HepG2 (cell line): ENCODE results near the gene MTA2. TPM values are rescaled to one million over a fixed set of nuclear protein-coding genes. Genes with fewer than 3 reads are reported as not detected.
A peak's percentile ranks its signal among the peaks of the same experiment; 100 is the strongest.

ENCODE experiments used
- DNMT1 ChIP-seq: sonication (generic); formaldehyde crosslinking; IDR thresholded peaks from 2 replicates; pipeline ENCODE4 v1.5.1; 2020; ENCODE audit warnings: mild to moderate bottlenecking, missing genetic modification reagents
- FOSL2 ChIP-seq: sonication (generic); formaldehyde crosslinking; IDR thresholded peaks from 2 replicates; pipeline ENCODE4 v1.4.0; 2020; ENCODE audit warnings: missing genetic modification reagents
- HNRNPK ChIP-seq: fragments of 200-400 bp; formaldehyde crosslinking; IDR thresholded peaks from 2 replicates; pipeline ENCODE4 v1.6.1; 2018; ENCODE audit warnings: low read length, low read depth, moderate library complexity, mild to moderate bottlenecking; ENCODE audit not compliant: poor library complexity, severe bottlenecking
- IRF2 ChIP-seq: IDR thresholded peaks from 2 replicates; pipeline ENCODE4 v1.6.1; 2018; ENCODE audit warnings: missing genetic modification reagents, missing compliant biosample characterization
- KDM3A ChIP-seq: IDR thresholded peaks from 2 replicates; pipeline ENCODE4 v1.6.1; 2018; ENCODE audit warnings: low read depth, missing compliant biosample characterization
- SALL1 ChIP-seq: sonication (generic); formaldehyde crosslinking; IDR thresholded peaks from 2 replicates; pipeline ENCODE4 v1.8.0; 2022; ENCODE audit warnings: mild to moderate bottlenecking, missing genetic modification reagents
- TBX3 ChIP-seq: fragments of 450-650 bp; IDR thresholded peaks from 2 replicates; pipeline ENCODE4 v1.6.1; 2017; ENCODE audit warnings: antibody characterized with exemption, mild to moderate bottlenecking, inconsistent platforms, borderline replicate concordance
- U2AF1 ChIP-seq: fragments of 200-400 bp; formaldehyde crosslinking; optimal IDR thresholded peaks from 2 replicates; pipeline ENCODE3; 2017; ENCODE audit warnings: mild to moderate bottlenecking, low read depth, low read length
- ZNF292 ChIP-seq: sonication (generic); formaldehyde crosslinking; IDR thresholded peaks from 2 replicates; pipeline ENCODE4 v1.8.1; 2022; ENCODE audit warnings: mild to moderate bottlenecking, low read depth, missing genetic modification reagents, borderline replicate concordance
- ZSCAN21 ChIP-seq: sonication (generic); formaldehyde crosslinking; IDR thresholded peaks from 2 replicates; pipeline ENCODE4 v1.8.0; 2022; ENCODE audit warnings: mild to moderate bottlenecking, missing genetic modification reagents, moderate library complexity, borderline replicate concordance
- polyA plus RNA-seq, 8 experiments: library from polyadenylated mRNA; depleted of rRNA in 3 of 8; stranded (reverse) in 7 of 8; unstranded in 1 of 8; fragments of >200 nt; fragmentation: Illumina TruSeq in 4 of 8; extraction: Trizol in 4 of 8; gene quantifications; 2 replicates each; pipeline versions ENCODE4 v1.2.1 to v1.2.3, GENCODE V29; 2011 to 2016; ENCODE audit warnings: low read depth in 4 of 8, missing spikeins in 1 of 8, mixed read lengths in 1 of 8; ENCODE audit not compliant: insufficient read depth in 1 of 8
- total RNA-seq, 5 experiments: library from RNA; depleted of rRNA; stranded (reverse); fragments of >200 nt; fragmentation: Illumina TruSeq; extraction: Trizol; gene quantifications; 2 replicates each; pipeline ENCODE4 v1.2.3, GENCODE V29; 2016; ENCODE audit warnings: low read depth in 1 of 5
- TF ChIP-seq, protein P1 (sequence below): sonication (generic); formaldehyde crosslinking; IDR thresholded peaks from 2 replicates; pipeline ENCODE4 v1.5.0; 2020; ENCODE audit warnings: missing genetic modification reagents
- TF ChIP-seq, protein P2 (sequence below): IDR thresholded peaks from 2 replicates; pipeline ENCODE4 v1.6.1; 2016; ENCODE audit warnings: mild to moderate bottlenecking, missing biosample characterization, missing genetic modification reagents
- TF ChIP-seq, protein P3 (sequence below): sonication (generic); formaldehyde crosslinking; IDR thresholded peaks from 2 replicates; pipeline ENCODE4 v1.4.0; 2020; ENCODE audit warnings: mild to moderate bottlenecking, missing genetic modification reagents
- TF ChIP-seq, protein P4 (sequence below): sonication (generic); formaldehyde crosslinking; IDR thresholded peaks from 2 replicates; pipeline ENCODE4 v1.5.0; 2020; ENCODE audit warnings: missing genetic modification reagents, mild to moderate bottlenecking, borderline replicate concordance

Gene MTA2
- total and polyA plus RNA-seq, 2 of the 13 experiments (the other 11 are each of a cell fraction or from before 2014, with no cell fraction given) = 14.0 to 70.0 TPM

DNA sequence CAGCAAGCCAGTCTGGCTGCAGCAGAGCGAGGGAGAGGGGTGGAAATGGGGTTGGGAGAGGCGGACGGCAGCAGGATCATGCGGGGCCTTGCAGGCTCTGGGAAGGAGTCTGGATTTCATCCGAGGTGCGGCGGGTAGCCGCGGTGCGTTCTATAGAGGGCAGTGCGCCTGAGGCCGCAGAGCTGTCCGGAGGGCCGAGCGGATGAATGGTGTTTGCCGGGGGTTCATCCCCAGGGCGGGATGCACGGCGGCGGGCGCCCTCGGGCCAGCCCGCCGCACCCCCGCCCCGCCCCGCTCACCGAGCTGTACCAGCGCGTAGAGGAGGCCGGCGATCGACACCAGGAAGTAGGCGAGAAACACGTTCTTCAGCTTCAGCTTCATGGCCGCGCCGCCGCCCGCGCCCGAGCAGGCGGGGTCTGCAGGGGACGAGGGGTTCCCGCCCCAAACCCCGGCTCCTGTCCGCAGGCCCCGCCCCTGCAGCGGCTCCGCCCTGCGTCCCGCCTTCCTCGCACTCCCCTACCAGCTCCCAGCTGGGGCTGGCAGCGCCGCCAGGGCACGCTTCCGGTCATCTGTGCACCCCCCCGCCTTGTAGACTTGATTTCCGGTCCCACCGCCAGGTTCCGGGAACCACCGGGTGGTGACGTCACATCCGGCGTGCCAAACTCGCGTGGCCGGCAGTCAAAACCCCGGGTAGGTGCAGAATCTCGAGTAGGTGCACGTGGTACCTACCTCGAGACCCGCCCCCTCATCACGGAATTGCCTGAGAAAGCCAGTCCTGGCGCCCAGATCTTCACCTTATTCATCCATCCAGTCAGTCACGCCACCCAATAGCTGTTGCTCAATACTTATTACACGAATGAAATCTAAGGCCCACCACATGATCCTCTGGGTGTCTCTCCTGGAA, 20.2 kb upstream of the MTA2 start, which contains the start of gene B3GAT3 (continued):
- TF ChIP-seq TBX3 (peak; percentile 13; the same call in 1 of the 2 replicates), HNRNPK (no peak), ZNF292 (CRISPR knock-in tag) (0 out of 2 replicates have a peak, but pooled peaks have one; percentile 21), FOSL2 (CRISPR knock-in tag) (peak; percentile 75), KDM3A (CRISPR knock-in tag) (peak; percentile 77; the same call in 1 of the 2 replicates), DNMT1 (CRISPR knock-in tag) (no peak; the same call in 1 of the 2 replicates), SALL1 (CRISPR knock-in tag) (peak; percentile 83), ZSCAN21 (CRISPR knock-in tag) (peak; percentile 87; the same call in 1 of the 2 replicates), U2AF1 (no peak), IRF2 (CRISPR knock-in tag) (peak; percentile 85; the same call in 1 of the 2 replicates)
- TF ChIP-seq, protein P1, sequence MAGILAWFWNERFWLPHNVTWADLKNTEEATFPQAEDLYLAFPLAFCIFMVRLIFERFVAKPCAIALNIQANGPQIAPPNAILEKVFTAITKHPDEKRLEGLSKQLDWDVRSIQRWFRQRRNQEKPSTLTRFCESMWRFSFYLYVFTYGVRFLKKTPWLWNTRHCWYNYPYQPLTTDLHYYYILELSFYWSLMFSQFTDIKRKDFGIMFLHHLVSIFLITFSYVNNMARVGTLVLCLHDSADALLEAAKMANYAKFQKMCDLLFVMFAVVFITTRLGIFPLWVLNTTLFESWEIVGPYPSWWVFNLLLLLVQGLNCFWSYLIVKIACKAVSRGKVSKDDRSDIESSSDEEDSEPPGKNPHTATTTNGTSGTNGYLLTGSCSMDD (CRISPR knock-in tag) = no peak
- TF ChIP-seq, protein P2, sequence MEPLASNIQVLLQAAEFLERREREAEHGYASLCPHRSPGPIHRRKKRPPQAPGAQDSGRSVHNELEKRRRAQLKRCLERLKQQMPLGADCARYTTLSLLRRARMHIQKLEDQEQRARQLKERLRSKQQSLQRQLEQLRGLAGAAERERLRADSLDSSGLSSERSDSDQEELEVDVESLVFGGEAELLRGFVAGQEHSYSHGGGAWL (CRISPR knock-in tag) = peak; percentile 96
- TF ChIP-seq, protein P3, sequence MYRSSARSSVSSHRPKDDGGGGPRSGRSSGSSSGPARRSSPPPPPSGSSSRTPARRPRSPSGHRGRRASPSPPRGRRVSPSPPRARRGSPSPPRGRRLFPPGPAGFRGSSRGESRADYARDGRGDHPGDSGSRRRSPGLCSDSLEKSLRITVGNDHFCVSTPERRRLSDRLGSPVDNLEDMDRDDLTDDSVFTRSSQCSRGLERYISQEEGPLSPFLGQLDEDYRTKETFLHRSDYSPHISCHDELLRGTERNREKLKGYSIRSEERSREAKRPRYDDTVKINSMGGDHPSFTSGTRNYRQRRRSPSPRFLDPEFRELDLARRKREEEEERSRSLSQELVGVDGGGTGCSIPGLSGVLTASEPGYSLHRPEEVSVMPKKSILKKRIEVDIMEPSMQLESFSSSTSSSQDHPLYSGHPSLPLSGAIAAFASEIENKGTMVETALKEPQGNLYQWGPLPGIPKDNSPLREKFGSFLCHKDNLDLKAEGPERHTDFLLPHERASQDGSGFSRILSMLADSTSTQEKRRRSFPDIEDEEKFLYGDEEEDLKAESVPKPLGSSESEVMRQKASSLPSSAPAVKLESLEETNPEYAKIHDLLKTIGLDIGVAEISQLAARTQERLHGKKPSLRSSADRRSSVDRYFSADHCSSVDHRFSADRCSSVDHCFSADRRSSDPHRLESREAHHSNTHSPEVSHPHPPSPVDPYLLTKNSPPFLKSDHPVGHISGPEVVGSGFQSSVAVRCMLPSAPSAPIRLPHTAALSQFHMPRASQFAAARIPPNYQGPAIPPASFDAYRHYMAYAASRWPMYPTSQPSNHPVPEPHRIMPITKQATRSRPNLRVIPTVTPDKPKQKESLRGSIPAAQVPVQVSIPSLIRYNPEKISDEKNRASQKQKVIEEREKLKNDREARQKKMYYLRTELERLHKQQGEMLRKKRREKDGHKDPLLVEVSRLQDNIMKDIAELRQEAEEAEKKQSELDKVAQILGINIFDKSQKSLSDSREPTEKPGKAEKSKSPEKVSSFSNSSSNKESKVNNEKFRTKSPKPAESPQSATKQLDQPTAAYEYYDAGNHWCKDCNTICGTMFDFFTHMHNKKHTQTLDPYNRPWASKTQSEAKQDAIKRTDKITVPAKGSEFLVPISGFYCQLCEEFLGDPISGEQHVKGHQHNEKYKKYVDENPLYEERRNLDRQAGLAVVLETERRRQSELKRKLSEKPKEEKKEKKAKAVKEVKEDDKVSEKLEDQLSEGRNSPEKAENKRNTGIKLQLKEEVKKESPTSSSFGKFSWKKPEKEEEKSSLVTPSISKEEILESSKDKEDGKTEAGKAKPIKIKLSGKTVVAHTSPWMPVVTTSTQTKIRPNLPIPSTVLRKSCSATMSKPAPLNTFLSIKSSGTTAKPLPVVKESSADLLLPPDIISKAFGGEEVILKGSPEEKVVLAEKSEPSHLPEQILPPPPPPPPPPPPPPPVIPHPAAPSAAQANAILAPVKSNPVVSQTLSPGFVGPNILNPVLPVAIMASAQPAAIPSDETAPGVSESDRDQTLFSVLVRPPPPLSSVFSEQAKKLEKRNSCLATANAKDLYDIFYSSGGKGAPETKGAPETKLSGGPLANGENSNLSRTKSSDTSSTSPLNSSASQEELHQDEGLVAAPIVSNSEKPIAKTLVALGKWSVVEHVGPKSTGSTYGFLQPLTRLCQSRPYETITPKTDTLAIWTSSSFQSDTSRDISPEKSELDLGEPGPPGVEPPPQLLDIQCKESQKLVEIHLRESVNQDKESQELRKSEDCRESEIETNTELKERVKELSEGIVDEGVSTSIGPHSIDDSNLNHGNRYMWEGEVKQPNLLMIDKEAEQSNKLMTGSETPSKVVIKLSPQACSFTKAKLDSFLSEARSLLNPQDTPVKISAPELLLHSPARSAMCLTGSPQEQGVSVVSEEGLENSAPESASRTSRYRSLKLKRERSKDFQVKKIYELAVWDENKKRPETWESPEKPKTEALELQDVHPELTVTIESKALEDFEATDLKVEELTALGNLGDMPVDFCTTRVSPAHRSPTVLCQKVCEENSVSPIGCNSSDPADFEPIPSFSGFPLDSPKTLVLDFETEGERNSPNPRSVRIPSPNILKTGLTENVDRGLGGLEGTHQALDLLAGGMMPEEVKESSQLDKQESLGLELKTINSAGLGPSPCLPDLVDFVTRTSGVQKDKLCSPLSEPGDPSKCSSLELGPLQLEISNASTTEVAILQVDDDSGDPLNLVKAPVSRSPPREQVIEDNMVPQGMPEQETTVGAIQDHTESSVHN (CRISPR knock-in tag) = no peak
- TF ChIP-seq, protein P4, sequence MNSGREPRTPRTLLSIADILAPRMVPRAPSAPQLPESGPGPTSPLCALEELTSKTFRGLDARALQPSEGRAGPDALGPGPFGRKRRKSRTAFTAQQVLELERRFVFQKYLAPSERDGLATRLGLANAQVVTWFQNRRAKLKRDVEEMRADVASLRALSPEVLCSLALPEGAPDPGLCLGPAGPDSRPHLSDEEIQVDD (CRISPR knock-in tag) = 0 out of 2 replicates have a peak, but pooled peaks have one; percentile 45
